ENCODE results near the gene SHC4. TPM values are rescaled to one million over a fixed set of nuclear protein-coding genes. Genes with fewer than 3 reads are reported as not detected.
"Not testable (repeated sequence)": the region's sequence is repeated elsewhere in the genome, so short reads cannot be mapped to it uniquely, and the experiment has no call there.

The SHC4 gene
- total RNA-seq, 1 donor from 2014 or later: 4.2 TPM

- no peaks in the 10 kb centered on the region for H3K27me3 ChIP-seq (ENCODE audit: control insufficient read depth, insufficient read depth, low read length)
- H3K36me3 ChIP-seq (ENCODE audit: control insufficient read depth, insufficient read depth, low read length): no peaks in the 10 kb centered on the region
- no peak overlapping the region for H3K4me3 ChIP-seq (ENCODE audit: low read depth, low read length)
- DNase-seq (ENCODE audit: low read depth): no peak
- TF ChIP-seq CTCF (IDR thresholded peaks at IDR 0.05; ENCODE audit: insufficient read depth, low read length, poor library complexity, severe bottlenecking): no peak
These were observed 47.0 kb downstream of the SHC4 start for GRCh38 chr15:48916721-48917120.

DNA sequence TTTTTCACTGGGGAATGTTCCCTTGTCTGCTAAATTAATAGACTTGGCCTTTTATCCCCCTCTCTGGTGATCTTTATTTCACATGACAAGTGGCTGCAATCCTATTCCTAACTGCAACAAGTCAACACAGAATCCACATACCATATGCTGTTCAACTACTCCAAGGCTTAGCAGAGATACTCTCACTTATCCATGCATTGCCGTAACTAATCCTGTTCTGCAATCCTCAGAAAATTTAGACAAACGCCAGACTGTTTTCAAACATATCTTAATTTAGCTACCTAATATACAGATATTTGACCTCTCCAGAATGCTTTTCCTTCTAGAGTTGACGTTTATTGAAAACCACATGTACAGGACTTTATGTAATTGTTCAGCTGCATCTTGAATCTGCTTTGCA lies 47.9 kb downstream of the SHC4 start:
- no peak for TF ChIP-seq CTCF (IDR thresholded peaks at IDR 0.05; ENCODE audit: insufficient read depth, low read length, poor library complexity, severe bottlenecking)
- Histone ChIP-seq H3K36me3 (ENCODE audit: control insufficient read depth, insufficient read depth, low read length) (no peaks in the 10 kb centered on the region), H3K27me3 (ENCODE audit: control insufficient read depth, insufficient read depth, low read length) (no peaks in the 10 kb centered on the region), H3K4me3 (ENCODE audit: low read depth, low read length) (no peak overlapping the region)
- no peak for DNase-seq (ENCODE audit: low read depth)

GRCh38 chr15:48914717-48915116 lies 49.0 kb downstream of the SHC4 start:
- H3K4me3 ChIP-seq (ENCODE audit: low read depth, low read length): no peak overlapping the region
- no peak for DNase-seq (ENCODE audit: low read depth)
- no peak for TF ChIP-seq CTCF (IDR thresholded peaks at IDR 0.05; ENCODE audit: insufficient read depth, low read length, poor library complexity, severe bottlenecking)
- H3K27me3 ChIP-seq (ENCODE audit: control insufficient read depth, insufficient read depth, low read length): no peaks in the 10 kb centered on the region
- H3K36me3 ChIP-seq (ENCODE audit: control insufficient read depth, insufficient read depth, low read length): no peaks in the 10 kb centered on the region

- DNase-seq (ENCODE audit: low read depth): no peak
- Histone ChIP-seq H3K27me3 (ENCODE audit: control insufficient read depth, insufficient read depth, low read length) (no peaks in the 10 kb centered on the region), H3K36me3 (ENCODE audit: control insufficient read depth, insufficient read depth, low read length) (no peaks in the 10 kb centered on the region), H3K4me3 (ENCODE audit: low read depth, low read length) (no peak overlapping the region)
- TF ChIP-seq CTCF (IDR thresholded peaks at IDR 0.05; ENCODE audit: insufficient read depth, low read length, poor library complexity, severe bottlenecking): no peak
These were observed 50.6 kb downstream of the SHC4 start for GRCh38 chr15:48913141-48913540.

GRCh38 chr15:48910554-48910953 lies 53.2 kb downstream of the SHC4 start:
- not testable (repeated sequence) for H3K27me3 ChIP-seq (ENCODE audit: control insufficient read depth, insufficient read depth, low read length); DNase-seq (ENCODE audit: low read depth); H3K4me3 ChIP-seq (ENCODE audit: low read depth, low read length); H3K36me3 ChIP-seq (ENCODE audit: control insufficient read depth, insufficient read depth, low read length)

DNA sequence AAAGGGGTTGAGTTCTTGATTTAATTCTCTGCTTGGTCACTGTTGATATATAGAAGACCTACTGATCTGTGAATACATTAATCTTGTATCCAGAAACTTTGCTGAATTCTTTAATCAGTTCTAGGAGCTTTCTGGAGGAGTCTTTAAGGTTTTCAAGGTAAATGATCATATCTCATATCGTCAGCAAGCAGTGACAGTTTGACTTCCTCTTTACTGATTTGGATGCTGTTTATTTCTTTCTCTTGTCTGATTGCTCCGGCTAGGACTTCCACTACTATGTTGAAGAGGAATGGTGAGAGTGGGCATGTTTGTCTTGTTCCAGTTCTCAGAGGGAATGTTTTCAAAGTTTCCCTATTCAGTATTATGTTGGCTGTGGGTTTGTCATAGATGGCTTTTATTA lies 54.4 kb downstream of the SHC4 start:
- H3K27me3 ChIP-seq (ENCODE audit: control insufficient read depth, insufficient read depth, low read length); H3K36me3 ChIP-seq (ENCODE audit: control insufficient read depth, insufficient read depth, low read length); H3K4me3 ChIP-seq (ENCODE audit: low read depth, low read length); DNase-seq (ENCODE audit: low read depth): not testable (repeated sequence)

GRCh38 chr15:48905847-48906246 lies 57.9 kb downstream of the SHC4 start:
- Histone ChIP-seq H3K27me3 (ENCODE audit: control insufficient read depth, insufficient read depth, low read length) (no peaks in the 10 kb centered on the region), H3K4me3 (ENCODE audit: low read depth, low read length) (no peak overlapping the region), H3K36me3 (ENCODE audit: control insufficient read depth, insufficient read depth, low read length) (no peaks in the 10 kb centered on the region)
- no peak for DNase-seq (ENCODE audit: low read depth)
- TF ChIP-seq CTCF (IDR thresholded peaks at IDR 0.05; ENCODE audit: insufficient read depth, low read length, poor library complexity, severe bottlenecking): no peak
